HEK293 (cell line): ENCODE data around the gene THRA.

ENCODE experiments used
- EGR2 ChIP-seq: fragments of 450-650 bp; formaldehyde crosslinking; IDR thresholded peaks from 2 replicates; pipeline ENCODE4 v1.5.1; 2016; ENCODE audit warnings: low read depth, missing biosample characterization, missing genetic modification characterization
- GFI1B ChIP-seq: fragments of 450-650 bp; formaldehyde crosslinking; IDR thresholded peaks from 2 replicates; pipeline ENCODE4 v1.5.1; 2016; ENCODE audit warnings: missing biosample characterization, missing genetic modification characterization
- GLIS1 ChIP-seq: fragments of 450-650 bp; formaldehyde crosslinking; IDR thresholded peaks from 2 replicates; pipeline ENCODE4 v1.5.1; 2016; ENCODE audit warnings: missing biosample characterization, missing genetic modification characterization
- GLIS2 ChIP-seq: fragments of 450-650 bp; formaldehyde crosslinking; IDR thresholded peaks from 2 replicates; pipeline ENCODE4 v1.5.1; 2016; ENCODE audit warnings: missing biosample characterization, missing genetic modification characterization
- PRDM4 ChIP-seq: fragments of 450-650 bp; formaldehyde crosslinking; IDR thresholded peaks from 2 replicates; pipeline ENCODE4 v1.5.1; 2017; ENCODE audit warnings: missing biosample characterization, missing genetic modification characterization
- SCRT1 ChIP-seq: fragments of 450-650 bp; formaldehyde crosslinking; IDR thresholded peaks from 2 replicates; pipeline ENCODE4 v1.5.1; 2016; ENCODE audit warnings: missing biosample characterization, missing genetic modification characterization, borderline replicate concordance
- SP2 ChIP-seq: fragments of 450-650 bp; formaldehyde crosslinking; IDR thresholded peaks from 2 replicates; pipeline ENCODE4 v1.5.1; 2016; ENCODE audit warnings: missing biosample characterization, missing genetic modification characterization
- SP7 ChIP-seq: fragments of 450-650 bp; formaldehyde crosslinking; IDR thresholded peaks from 2 replicates; pipeline ENCODE4 v1.5.1; 2016; ENCODE audit warnings: missing biosample characterization, missing genetic modification characterization
- ZBTB20 ChIP-seq: fragments of 450-650 bp; formaldehyde crosslinking; IDR thresholded peaks from 2 replicates; pipeline ENCODE4 v1.5.1; 2016; ENCODE audit warnings: missing biosample characterization, missing genetic modification characterization
- ZBTB21 ChIP-seq: fragments of 450-650 bp; formaldehyde crosslinking; IDR thresholded peaks from 2 replicates; pipeline ENCODE4 v1.5.1; 2017; ENCODE audit warnings: missing biosample characterization, missing genetic modification characterization
- ZBTB7A ChIP-seq: fragments of 450-650 bp; formaldehyde crosslinking; IDR thresholded peaks from 2 replicates; pipeline ENCODE4 v1.5.1; 2016; ENCODE audit warnings: low read depth, missing biosample characterization, missing genetic modification characterization
- ZBTB8A ChIP-seq: fragments of 450-650 bp; formaldehyde crosslinking; IDR thresholded peaks from 2 replicates; pipeline ENCODE4 v1.5.1; 2016; ENCODE audit warnings: missing biosample characterization, missing genetic modification characterization
- ZEB2 ChIP-seq: fragments of 450-650 bp; formaldehyde crosslinking; IDR thresholded peaks from 2 replicates; pipeline ENCODE4 v1.5.1; 2016; ENCODE audit warnings: missing biosample characterization, missing genetic modification characterization
- ZIC2 ChIP-seq: fragments of 450-650 bp; formaldehyde crosslinking; IDR thresholded peaks from 2 replicates; pipeline ENCODE4 v1.5.1; 2016; ENCODE audit warnings: missing biosample characterization, missing genetic modification characterization
- ZNF112 ChIP-seq: fragments of 450-650 bp; formaldehyde crosslinking; IDR thresholded peaks from 2 replicates; pipeline ENCODE4 v1.5.0; 2017; ENCODE audit warnings: missing biosample characterization, missing genetic modification characterization
- ZNF146 ChIP-seq: fragments of 450-650 bp; formaldehyde crosslinking; IDR thresholded peaks from 2 replicates; pipeline ENCODE4 v1.5.1; 2016; ENCODE audit warnings: missing biosample characterization, missing genetic modification characterization
- ZNF155 ChIP-seq: fragments of 450-650 bp; formaldehyde crosslinking; IDR thresholded peaks from 2 replicates; pipeline ENCODE4 v1.5.1; 2016; ENCODE audit warnings: missing biosample characterization, missing genetic modification characterization
- ZNF175 ChIP-seq: fragments of 450-650 bp; formaldehyde crosslinking; IDR thresholded peaks from 2 replicates; pipeline ENCODE4 v1.5.1; 2016; ENCODE audit warnings: missing biosample characterization, missing genetic modification characterization
- ZNF354C ChIP-seq: fragments of 450-650 bp; formaldehyde crosslinking; IDR thresholded peaks from 2 replicates; pipeline ENCODE4 v1.5.1; 2016; ENCODE audit warnings: missing biosample characterization, missing genetic modification characterization, low read depth, borderline replicate concordance
- ZNF423 ChIP-seq: fragments of 450-650 bp; formaldehyde crosslinking; IDR thresholded peaks from 2 replicates; pipeline ENCODE4 v1.5.1; 2016; ENCODE audit warnings: missing biosample characterization, missing genetic modification characterization
- ZNF488 ChIP-seq: fragments of 450-650 bp; formaldehyde crosslinking; IDR thresholded peaks from 2 replicates; pipeline ENCODE4 v1.5.1; 2016; ENCODE audit warnings: missing biosample characterization, missing genetic modification characterization
- ZNF501 ChIP-seq: fragments of 450-650 bp; formaldehyde crosslinking; IDR thresholded peaks from 2 replicates; pipeline ENCODE4 v1.5.1; 2016; ENCODE audit warnings: missing biosample characterization, missing genetic modification characterization
- ZNF521 ChIP-seq: fragments of 450-650 bp; formaldehyde crosslinking; IDR thresholded peaks from 2 replicates; pipeline ENCODE4 v1.5.1; 2017; ENCODE audit warnings: missing biosample characterization, mild to moderate bottlenecking, missing genetic modification characterization
- ZNF544 ChIP-seq: fragments of 450-650 bp; formaldehyde crosslinking; IDR thresholded peaks from 2 replicates; pipeline ENCODE4 v1.5.0; 2017; ENCODE audit warnings: missing biosample characterization, missing genetic modification characterization
- ZNF571 ChIP-seq: fragments of 450-650 bp; formaldehyde crosslinking; IDR thresholded peaks from 2 replicates; pipeline ENCODE4 v1.5.0; 2017; ENCODE audit warnings: missing biosample characterization, missing genetic modification characterization
- ZNF621 ChIP-seq: fragments of 450-650 bp; formaldehyde crosslinking; IDR thresholded peaks from 2 replicates; pipeline ENCODE4 v1.5.1; 2017; ENCODE audit warnings: missing biosample characterization, missing genetic modification characterization
- ZNF843 ChIP-seq: fragments of 450-650 bp; formaldehyde crosslinking; IDR thresholded peaks from 2 replicates; pipeline ENCODE4 v1.5.1; 2016; ENCODE audit warnings: missing biosample characterization, missing genetic modification characterization
- TF ChIP-seq, protein P1 (sequence below): fragments of 450-650 bp; formaldehyde crosslinking; IDR thresholded peaks from 2 replicates; pipeline ENCODE4 v1.5.1; 2017; ENCODE audit warnings: missing biosample characterization, mild to moderate bottlenecking, missing genetic modification characterization, moderate library complexity
- TF ChIP-seq, protein P2 (sequence below): fragments of 450-650 bp; formaldehyde crosslinking; IDR thresholded peaks from 2 replicates; pipeline ENCODE4 v1.5.1; 2016; ENCODE audit warnings: missing biosample characterization, missing genetic modification characterization
- TF ChIP-seq, protein P3 (sequence below): fragments of 450-650 bp; formaldehyde crosslinking; optimal IDR thresholded peaks from 2 replicates; pipeline ENCODE3; 2016; ENCODE audit warnings: missing biosample characterization, mild to moderate bottlenecking, missing genetic modification characterization
- TF ChIP-seq, protein P4 (sequence below): fragments of 450-650 bp; formaldehyde crosslinking; IDR thresholded peaks from 2 replicates; pipeline ENCODE4 v1.5.1; 2016; ENCODE audit warnings: missing biosample characterization, missing genetic modification characterization

The THRA gene

DNA sequence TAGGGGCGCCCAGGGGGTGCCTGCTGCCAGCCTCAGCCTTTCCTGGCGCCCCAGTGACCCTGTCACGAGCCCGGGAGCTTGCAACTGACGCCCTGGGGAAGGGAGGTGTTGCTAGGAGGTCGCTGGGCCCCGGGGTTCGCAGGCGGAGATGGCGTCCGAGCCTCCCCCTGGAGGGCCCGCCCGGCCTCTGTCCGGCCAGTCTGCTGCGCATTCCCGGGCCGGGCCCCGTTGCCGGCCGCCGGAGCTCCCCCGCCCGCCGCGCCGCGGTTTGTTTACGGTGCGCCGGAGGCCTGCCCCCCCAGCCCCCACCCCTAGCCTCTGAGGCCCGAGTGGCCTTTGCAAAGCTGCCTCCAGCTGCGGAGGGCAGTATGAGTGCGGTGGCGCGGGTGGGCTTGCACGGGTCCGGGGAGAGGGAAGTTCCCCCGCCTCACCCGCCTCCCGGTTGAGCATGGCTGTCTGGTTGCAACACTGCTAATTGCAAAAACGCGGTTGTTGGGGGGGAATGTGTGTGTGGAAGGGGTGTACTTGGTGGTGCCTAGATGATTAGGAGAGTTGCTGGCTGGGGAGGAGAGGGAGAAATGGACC is 514 bp downstream of the THRA start (continued):
- TF ChIP-seq PRDM4 (tag by site-specific recombination) (no peak), ZNF354C (no peak), ZNF423 (tag by site-specific recombination) (peak; percentile 18; the same call in 1 of the 2 replicates), SP7 (tag by site-specific recombination) (no peak), ZNF843 (no peak), ZBTB7A (tag by site-specific recombination) (no peak), EGR2 (tag by site-specific recombination) (0 out of 2 replicates have a peak, but pooled peaks have one; percentile 4), ZNF155 (tag by site-specific recombination) (no peak), SCRT1 (no peak), ZNF501 (tag by site-specific recombination) (no peak), GFI1B (tag by site-specific recombination) (no peak), ZBTB21 (no peak), ZBTB8A (peak; percentile 87), GLIS2 (tag by site-specific recombination) (peak; percentile 64), ZNF544 (tag by site-specific recombination) (no peak), ZNF521 (no peak), ZIC2 (peak; percentile 92), ZNF571 (tag by site-specific recombination) (no peak), SP2 (tag by site-specific recombination) (peak; percentile 19; the same call in 1 of the 2 replicates), GLIS1 (tag by site-specific recombination) (peak; percentile 66; the same call in 1 of the 2 replicates), ZNF621 (no peak), ZNF146 (tag by site-specific recombination) (no peak), ZNF112 (tag by site-specific recombination) (no peak), ZBTB20 (tag by site-specific recombination) (peak; percentile 99), ZEB2 (0 out of 2 replicates have a peak, but pooled peaks have one; percentile 10), ZNF488 (no peak), ZNF175 (tag by site-specific recombination) (no peak)
- TF ChIP-seq, protein P1, sequence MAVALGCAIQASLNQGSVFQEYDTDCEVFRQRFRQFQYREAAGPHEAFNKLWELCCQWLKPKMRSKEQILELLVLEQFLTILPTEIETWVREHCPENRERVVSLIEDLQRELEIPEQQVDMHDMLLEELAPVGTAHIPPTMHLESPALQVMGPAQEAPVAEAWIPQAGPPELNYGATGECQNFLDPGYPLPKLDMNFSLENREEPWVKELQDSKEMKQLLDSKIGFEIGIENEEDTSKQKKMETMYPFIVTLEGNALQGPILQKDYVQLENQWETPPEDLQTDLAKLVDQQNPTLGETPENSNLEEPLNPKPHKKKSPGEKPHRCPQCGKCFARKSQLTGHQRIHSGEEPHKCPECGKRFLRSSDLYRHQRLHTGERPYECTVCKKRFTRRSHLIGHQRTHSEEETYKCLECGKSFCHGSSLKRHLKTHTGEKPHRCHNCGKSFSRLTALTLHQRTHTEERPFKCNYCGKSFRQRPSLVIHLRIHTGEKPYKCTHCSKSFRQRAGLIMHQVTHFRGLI (tag by site-specific recombination) = no peak
- TF ChIP-seq, protein P2, sequence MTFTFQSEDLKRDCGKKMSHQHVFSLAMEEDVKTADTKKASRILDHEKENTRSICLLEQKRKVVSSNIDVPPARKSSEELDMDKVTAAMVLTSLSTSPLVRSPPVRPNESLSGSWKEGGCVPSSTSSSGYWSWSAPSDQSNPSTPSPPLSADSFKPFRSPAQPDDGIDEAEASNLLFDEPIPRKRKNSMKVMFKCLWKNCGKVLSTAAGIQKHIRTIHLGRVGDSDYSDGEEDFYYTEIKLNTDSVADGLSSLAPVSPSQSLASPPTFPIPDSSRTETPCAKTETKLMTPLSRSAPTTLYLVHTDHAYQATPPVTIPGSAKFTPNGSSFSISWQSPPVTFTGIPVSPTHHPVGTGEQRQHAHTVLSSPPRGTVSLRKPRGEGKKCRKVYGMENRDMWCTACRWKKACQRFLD (tag by site-specific recombination) = no peak
- TF ChIP-seq, protein P3, sequence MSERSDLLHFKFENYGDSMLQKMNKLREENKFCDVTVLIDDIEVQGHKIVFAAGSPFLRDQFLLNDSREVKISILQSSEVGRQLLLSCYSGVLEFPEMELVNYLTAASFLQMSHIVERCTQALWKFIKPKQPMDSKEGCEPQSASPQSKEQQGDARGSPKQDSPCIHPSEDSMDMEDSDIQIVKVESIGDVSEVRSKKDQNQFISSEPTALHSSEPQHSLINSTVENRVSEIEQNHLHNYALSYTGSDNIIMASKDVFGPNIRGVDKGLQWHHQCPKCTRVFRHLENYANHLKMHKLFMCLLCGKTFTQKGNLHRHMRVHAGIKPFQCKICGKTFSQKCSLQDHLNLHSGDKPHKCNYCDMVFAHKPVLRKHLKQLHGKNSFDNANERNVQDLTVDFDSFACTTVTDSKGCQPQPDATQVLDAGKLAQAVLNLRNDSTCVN = peak; percentile 52
- TF ChIP-seq, protein P4, sequence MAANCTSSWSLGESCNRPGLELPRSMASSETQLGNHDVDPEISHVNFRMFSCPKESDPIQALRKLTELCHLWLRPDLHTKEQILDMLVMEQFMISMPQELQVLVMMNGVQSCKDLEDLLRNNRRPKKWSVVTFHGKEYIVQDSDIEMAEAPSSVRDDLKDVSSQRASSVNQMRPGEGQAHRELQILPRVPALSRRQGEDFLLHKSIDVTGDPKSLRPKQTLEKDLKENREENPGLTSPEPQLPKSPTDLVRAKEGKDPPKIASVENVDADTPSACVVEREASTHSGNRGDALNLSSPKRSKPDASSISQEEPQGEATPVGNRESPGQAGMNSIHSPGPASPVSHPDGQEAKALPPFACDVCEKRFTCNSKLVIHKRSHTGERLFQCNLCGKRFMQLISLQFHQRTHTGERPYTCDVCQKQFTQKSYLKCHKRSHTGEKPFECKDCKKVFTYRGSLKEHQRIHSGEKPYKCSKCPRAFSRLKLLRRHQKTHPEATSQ (tag by site-specific recombination) = no peak
